Ishikawa (cell line): ENCODE results near the gene PHF20.

Experiments used
- CEBPB ChIP-seq: IDR thresholded peaks from 2 replicates; pipeline ENCODE4 v1.6.1; 2012
- CREB1 ChIP-seq: IDR thresholded peaks from 2 replicates; pipeline ENCODE4 v1.6.1; 2012; ENCODE audit warnings: low read depth
- EP300 ChIP-seq: IDR thresholded peaks from 2 replicates; pipeline ENCODE4 v1.6.1; 2012; ENCODE audit warnings: borderline replicate concordance
- FOXM1 ChIP-seq: IDR thresholded peaks from 2 replicates; pipeline ENCODE4 v1.6.1; 2012; ENCODE audit warnings: low read depth, borderline replicate concordance
- MAX ChIP-seq: IDR thresholded peaks from 2 replicates; pipeline ENCODE4 v1.6.1; 2012
- NFIC ChIP-seq: IDR thresholded peaks from 2 replicates; pipeline ENCODE4 v1.6.1; 2012
- RAD21 ChIP-seq: IDR thresholded peaks from 2 replicates; pipeline ENCODE4 v1.6.1; 2012; ENCODE audit warnings: low read depth
- REST ChIP-seq: IDR thresholded peaks from 2 replicates; pipeline ENCODE4 v1.6.1; 2012; ENCODE audit warnings: low read depth, mild to moderate bottlenecking
- YY1 ChIP-seq: IDR thresholded peaks from 2 replicates; pipeline ENCODE4 v1.6.1; 2012; ENCODE audit warnings: low read depth
- ZBTB7A ChIP-seq: IDR thresholded peaks from 2 replicates; pipeline ENCODE4 v1.6.1; 2012; ENCODE audit warnings: low read depth

GRCh38 chr20:35828916-35829315 lies 57.1 kb downstream of the PHF20 start:
- TF ChIP-seq CEBPB (no peak), ZBTB7A (no peak), RAD21 (no peak), EP300 (no peak), YY1 (no peak), MAX (no peak), REST (no peak), FOXM1 (no peak), CREB1 (no peak), NFIC (no peak)
